DND-41 (cell line): Measurements from ENCODE around the gene KLF9.

ENCODE experiments used
- ATAC-seq: fragments of 200-7000 bp; cut with Tn5 transposase; 3 replicates; pipeline ENCODE4 v1.9.1; 2021; ENCODE audit warnings: low read depth; ENCODE audit not compliant: insufficient read depth
- DNase-seq: peaks from one replicate; pipeline ENCODE4 v3.0.0-alpha.2; 2020
- H2AFZ ChIP-seq: 2 replicates; pipeline ENCODE4 v1.6.0; 2012; ENCODE audit warnings: low read depth, low read length
- H3K27ac ChIP-seq: 2 replicates; pipeline ENCODE4 v1.5.1; 2012; ENCODE audit warnings: low read length, inconsistent platforms
- H3K27me3 ChIP-seq: fragments of 200-600 bp; sonication (generic); 2 replicates; pipeline ENCODE4 v1.6.0; 2012; ENCODE audit warnings: low read length, mild to moderate bottlenecking, inconsistent platforms; ENCODE audit not compliant: insufficient read depth, poor library complexity
- H3K36me3 ChIP-seq: 2 replicates; pipeline ENCODE4 v1.5.1; 2012; ENCODE audit warnings: low read length, inconsistent platforms; ENCODE audit not compliant: insufficient read depth
- H3K4me1 ChIP-seq: 2 replicates; pipeline ENCODE4 v1.5.1; 2012; ENCODE audit warnings: mild to moderate bottlenecking, low read length; ENCODE audit not compliant: insufficient read depth
- H3K4me2 ChIP-seq: 2 replicates; pipeline ENCODE4 v1.6.0; 2012; ENCODE audit warnings: mild to moderate bottlenecking, moderate library complexity, low read length, inconsistent platforms; ENCODE audit not compliant: insufficient read depth
- H3K4me3 ChIP-seq, 2 experiments: fragments of 200-600 bp in 1 of 2; shearing (Covaris generic) in 1 of 2; 2 replicates each; pipeline ENCODE4 v1.5.1; 2012 to 2016; ENCODE audit warnings: inconsistent platforms in 2 of 2, low read length in 2 of 2, mild to moderate bottlenecking in 2 of 2, low read depth in 1 of 2, moderate library complexity in 1 of 2
- H3K79me2 ChIP-seq: 2 replicates; pipeline ENCODE4 v1.6.0; 2012; ENCODE audit warnings: low read length, inconsistent platforms; ENCODE audit not compliant: insufficient read depth
- H3K9ac ChIP-seq: 2 replicates; pipeline ENCODE4 v1.6.0; 2012; ENCODE audit warnings: low read depth, mild to moderate bottlenecking, inconsistent platforms, low read length, moderate library complexity
- H3K9me3 ChIP-seq: 2 replicates; pipeline ENCODE4 v1.5.1; 2012; ENCODE audit warnings: low read length, moderate library complexity, mild to moderate bottlenecking, inconsistent platforms; ENCODE audit not compliant: insufficient read depth, severe bottlenecking
- H4K20me1 ChIP-seq: 2 replicates; pipeline ENCODE4 v1.6.0; 2012; ENCODE audit warnings: low read length; ENCODE audit not compliant: insufficient read depth
- EZH2 ChIP-seq: IDR thresholded peaks from 3 replicates; pipeline ENCODE4 v1.6.1; 2012; ENCODE audit warnings: borderline replicate concordance, low read depth, mild to moderate bottlenecking, moderate library complexity, low read length, inconsistent platforms; ENCODE audit not compliant: severe bottlenecking
- TF ChIP-seq, protein P1 (sequence below): IDR thresholded peaks from 2 replicates; pipeline ENCODE4 v1.5.1; 2012; ENCODE audit warnings: borderline replicate concordance, low read length, moderate library complexity, mild to moderate bottlenecking; ENCODE audit not compliant: poor library complexity, severe bottlenecking; ENCODE audit errors: extremely low read depth

The KLF9 gene

DNA sequence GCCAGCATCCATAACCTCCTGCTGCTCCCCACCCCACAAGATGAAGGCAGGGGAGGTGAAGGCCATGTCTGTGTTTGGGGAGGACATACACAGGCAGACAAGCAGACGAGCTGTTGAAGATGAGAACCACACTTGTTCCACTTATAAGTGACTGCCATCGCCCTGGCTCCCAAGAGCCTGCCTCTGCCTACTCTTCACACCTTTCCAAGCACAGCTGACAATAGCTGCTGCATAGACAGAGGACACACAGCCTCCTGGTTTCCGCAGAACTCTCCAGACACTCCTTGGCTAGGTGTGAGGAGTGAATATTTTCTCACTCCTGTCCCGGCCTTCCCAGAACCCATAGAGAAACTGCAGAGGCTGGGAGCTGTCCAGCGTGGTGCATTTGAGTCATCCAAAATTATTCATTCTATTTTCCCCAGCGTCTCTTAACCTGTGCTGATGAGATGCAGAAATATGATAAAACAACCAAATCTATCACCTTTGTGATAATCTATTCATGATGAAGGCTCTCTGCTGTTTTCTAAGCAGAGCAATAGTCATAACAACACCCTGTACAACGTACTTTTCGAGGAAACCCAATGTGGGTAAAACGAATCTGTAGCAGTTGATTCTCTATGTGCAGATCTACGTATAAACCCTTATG, 24.7 kb downstream of the KLF9 start:
- H3K79me2 ChIP-seq, result no peaks in the 10 kb centered on the region
- H2AFZ ChIP-seq, result no peak overlapping the region
- H3K9me3 ChIP-seq, result no peaks in the 10 kb centered on the region
- H3K9ac ChIP-seq, result no peak overlapping the region
- no peaks in the 10 kb centered on the region for H4K20me1 ChIP-seq
- no peak overlapping the region for H3K4me2 ChIP-seq
- no peak overlapping the region for H3K27ac ChIP-seq
- TF ChIP-seq, protein P1, sequence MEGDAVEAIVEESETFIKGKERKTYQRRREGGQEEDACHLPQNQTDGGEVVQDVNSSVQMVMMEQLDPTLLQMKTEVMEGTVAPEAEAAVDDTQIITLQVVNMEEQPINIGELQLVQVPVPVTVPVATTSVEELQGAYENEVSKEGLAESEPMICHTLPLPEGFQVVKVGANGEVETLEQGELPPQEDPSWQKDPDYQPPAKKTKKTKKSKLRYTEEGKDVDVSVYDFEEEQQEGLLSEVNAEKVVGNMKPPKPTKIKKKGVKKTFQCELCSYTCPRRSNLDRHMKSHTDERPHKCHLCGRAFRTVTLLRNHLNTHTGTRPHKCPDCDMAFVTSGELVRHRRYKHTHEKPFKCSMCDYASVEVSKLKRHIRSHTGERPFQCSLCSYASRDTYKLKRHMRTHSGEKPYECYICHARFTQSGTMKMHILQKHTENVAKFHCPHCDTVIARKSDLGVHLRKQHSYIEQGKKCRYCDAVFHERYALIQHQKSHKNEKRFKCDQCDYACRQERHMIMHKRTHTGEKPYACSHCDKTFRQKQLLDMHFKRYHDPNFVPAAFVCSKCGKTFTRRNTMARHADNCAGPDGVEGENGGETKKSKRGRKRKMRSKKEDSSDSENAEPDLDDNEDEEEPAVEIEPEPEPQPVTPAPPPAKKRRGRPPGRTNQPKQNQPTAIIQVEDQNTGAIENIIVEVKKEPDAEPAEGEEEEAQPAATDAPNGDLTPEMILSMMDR, result no peak
- TF ChIP-seq EZH2, result no peak
- no peaks in the 10 kb centered on the region for H3K4me1 ChIP-seq
- no peaks in the 10 kb centered on the region for H3K27me3 ChIP-seq
- no peaks in the 10 kb centered on the region for H3K36me3 ChIP-seq
- DNase-seq (no peak), ATAC-seq (no peak)
- H3K4me3 ChIP-seq, result no peak overlapping the region

DNA sequence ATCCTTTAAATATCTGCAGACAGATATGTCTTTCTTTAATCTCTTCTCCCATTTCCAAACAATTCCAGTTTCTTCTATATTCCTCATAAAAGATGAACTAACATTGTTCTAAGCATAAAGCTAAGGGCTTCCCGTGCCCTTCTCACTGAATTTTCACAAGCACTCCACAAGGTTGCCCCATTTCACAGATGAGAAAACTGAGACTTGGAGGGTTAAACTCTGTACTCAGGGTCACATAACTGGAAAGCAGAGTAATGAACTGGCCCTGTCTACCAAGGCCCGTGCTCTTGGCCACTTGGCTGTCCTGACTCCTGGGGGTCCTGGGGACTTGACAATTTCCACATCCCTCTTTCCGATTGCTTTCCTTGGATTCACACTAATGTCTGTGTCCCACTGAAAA, 25.3 kb downstream of the KLF9 start:
- no peak overlapping the region for H3K4me3 ChIP-seq
- H3K36me3 ChIP-seq, result no peaks in the 10 kb centered on the region
- DNase-seq (no peak), ATAC-seq (no peak)
- no peak overlapping the region for H2AFZ ChIP-seq
- H3K9ac ChIP-seq, result no peak overlapping the region
- H3K27ac ChIP-seq, result no peak overlapping the region
- no peak overlapping the region for H3K4me2 ChIP-seq
- H3K9me3 ChIP-seq, result no peaks in the 10 kb centered on the region
- H3K79me2 ChIP-seq, result no peaks in the 10 kb centered on the region
- TF ChIP-seq, protein P1, result no peak
- no peak for TF ChIP-seq EZH2
- no peaks in the 10 kb centered on the region for H4K20me1 ChIP-seq
- H3K4me1 ChIP-seq, result no peaks in the 10 kb centered on the region
- no peaks in the 10 kb centered on the region for H3K27me3 ChIP-seq

DNA sequence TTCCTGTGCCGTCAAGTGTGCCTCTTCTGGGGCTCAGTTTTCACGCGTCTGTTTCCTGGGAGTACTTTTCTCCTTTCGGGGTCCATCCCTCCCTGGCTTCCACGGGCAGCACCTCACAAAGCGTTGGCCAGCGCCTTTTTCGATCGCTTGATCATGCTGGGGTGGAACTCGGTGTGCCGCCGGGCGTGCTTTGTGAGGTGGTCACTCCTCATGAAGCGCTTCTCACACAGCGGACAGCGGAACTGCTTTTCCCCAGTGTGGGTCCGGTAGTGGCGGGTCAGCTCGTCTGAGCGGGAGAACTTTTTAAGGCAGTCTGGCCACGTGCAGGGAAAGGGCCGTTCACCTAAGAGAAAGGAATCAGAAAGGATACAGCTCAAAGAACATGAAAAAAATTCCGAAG, 26.8 kb downstream of the KLF9 start:
- no peak overlapping the region for H3K9ac ChIP-seq
- no peak for ATAC-seq

More for the DNA sequence above, 26.8 kb downstream of the KLF9 start:
- Histone ChIP-seq H3K4me2 (no peak overlapping the region), H3K36me3 (no peaks in the 10 kb centered on the region), H3K27me3 (no peaks in the 10 kb centered on the region), H3K79me2 (no peaks in the 10 kb centered on the region), H4K20me1 (no peaks in the 10 kb centered on the region), H3K27ac (no peak overlapping the region), H3K4me1 (no peaks in the 10 kb centered on the region), H2AFZ (no peak overlapping the region), H3K4me3 (no peak overlapping the region), H3K9me3 (no peaks in the 10 kb centered on the region)
- no peak for TF ChIP-seq EZH2
- TF ChIP-seq, protein P1, result no peak
- no peak for DNase-seq
